Esophagus (tissue), 2 donors: ENCODE measurements around the gene POLRMT. TPM values are rescaled to one million over a fixed set of nuclear protein-coding genes. Genes with fewer than 3 reads are reported as not detected.
A peak's percentile ranks its signal among the peaks of the same experiment; 100 is the strongest.

Experiments
- H3K27ac ChIP-seq, 2 donors: one replicate each; pipeline ENCODE4 v1.5.1; 2013; ENCODE audit warnings: low read depth in 2 of 2, mild to moderate bottlenecking in 2 of 2, inconsistent platforms in 1 of 2, low read length in 1 of 2, moderate library complexity in 1 of 2
- H3K27me3 ChIP-seq, 2 donors: one replicate each; pipeline ENCODE4 v1.6.1; 2013; ENCODE audit warnings: low read length in 2 of 2, control low read depth in 1 of 2, mild to moderate bottlenecking in 1 of 2; ENCODE audit not compliant: insufficient read depth in 2 of 2, control insufficient read depth in 1 of 2
- H3K36me3 ChIP-seq, 2 donors: one replicate each; pipeline ENCODE4 v1.6.1; 2013; ENCODE audit warnings: low read length in 1 of 2; ENCODE audit not compliant: control insufficient read depth in 2 of 2, insufficient read depth in 2 of 2
- H3K4me1 ChIP-seq, 2 donors: one replicate each; pipeline ENCODE4 v1.6.1; 2013; ENCODE audit warnings: low read length in 1 of 2; ENCODE audit not compliant: control insufficient read depth in 2 of 2, insufficient read depth in 2 of 2
- H3K4me3 ChIP-seq, 2 donors: one replicate each; pipeline ENCODE4 v1.5.1; 2013; ENCODE audit warnings: low read length in 2 of 2, mild to moderate bottlenecking in 2 of 2, low read depth in 1 of 2, moderate library complexity in 1 of 2
- H3K9me3 ChIP-seq, 2 donors: one replicate each; pipeline ENCODE4 v1.6.1; 2013; ENCODE audit warnings: mild to moderate bottlenecking in 2 of 2, low read depth in 1 of 2, low read length in 1 of 2, moderate library complexity in 1 of 2; ENCODE audit not compliant: control insufficient read depth in 2 of 2, insufficient read depth in 1 of 2
- WGBS, 2 donors: extraction: QIAGEN DNeasy Blood & Tissue Kit; methylation state at CpG; one replicate each; pipeline ENCODE4 v1.1.7; 2013; 5-methylcytosine and 5-hydroxymethylcytosine counted together
- polyA plus RNA-seq, 2 donors: library from polyadenylated mRNA; stranded (reverse); fragments of 200-250 nt; gene quantifications; one replicate each; pipeline ENCODE4 v1.2.3, GENCODE V29; 2013
- donor health status: healthy with polysubstance abuse.
- donor health status: Bipolar disorder and iron deficiency.

Gene POLRMT
- polyA plus RNA-seq, 2 donors, result 35.6 to 56.1 TPM

- 51 to 60% methylated on average over 17 of the region's 17 CpGs for WGBS, 2 donors
- Histone ChIP-seq H3K27me3 (no peaks in the 10 kb centered on the region), H3K27ac (peak overlapping the region; percentile 62 to 65), H3K9me3 (peaks cover 0 to 3% of the 10 kb centered on the region in 2 donors), H3K4me3 (peak overlapping the region; percentile 18 to 38), H3K4me1 (peaks cover 6 to 14% of the 10 kb centered on the region in 2 donors), H3K36me3 (peaks cover 0 to 20% of the 10 kb centered on the region in 2 donors)
Measured at GRCh38 chr19:641702-642101, 8.4 kb upstream of the POLRMT start.

GRCh38 chr19:640606-641189, 7.4 kb upstream of the POLRMT start:
- Histone ChIP-seq H3K27ac (no peak overlapping the region), H3K27me3 (no peaks in the 10 kb centered on the region), H3K9me3 (peaks cover 0 to 3% of the 10 kb centered on the region in 2 donors), H3K4me1 (peaks cover 6 to 14% of the 10 kb centered on the region in 2 donors), H3K4me3 (peak overlapping the region in 1 of 2 donors; percentile 38), H3K36me3 (peaks cover 0 to 11% of the 10 kb centered on the region in 2 donors)
- 88 to 89% methylated on average over 30 to 31 of the region's 31 CpGs for WGBS, 2 donors

GRCh38 chr19:640161-640558, 6.8 kb upstream of the POLRMT start:
- 40 to 43% methylated on average over 25 of the region's 25 CpGs for WGBS, 2 donors
- H3K4me1 ChIP-seq, result peaks cover 6 to 14% of the 10 kb centered on the region in 2 donors
- peak overlapping the region in 1 of 2 donors; percentile 38 for H3K4me3 ChIP-seq
- peaks cover 0 to 3% of the 10 kb centered on the region in 2 donors for H3K9me3 ChIP-seq
- H3K27me3 ChIP-seq, result no peaks in the 10 kb centered on the region
- no peak overlapping the region for H3K27ac ChIP-seq
- peaks cover 0 to 10% of the 10 kb centered on the region in 2 donors for H3K36me3 ChIP-seq

GRCh38 chr19:639253-640160, 6.2 kb upstream of the POLRMT start, which contains the start of gene FGF22:
Gene FGF22 (plus strand): TSS chr19:639879. CDS start chr19:639926, 47 bp downstream.
- H3K36me3 ChIP-seq, result peaks cover 0 to 5% of the 10 kb centered on the region in 2 donors
- peak within 1 kb of the TSS in 1 of 2 donors; percentile 38 for H3K27ac ChIP-seq
- WGBS, 2 donors, result 6% methylated on average over 93 to 109 of the region's 109 CpGs
- peaks cover 6 to 14% of the 10 kb centered on the region in 2 donors for H3K4me1 ChIP-seq
- H3K9me3 ChIP-seq, result peaks cover 0 to 3% of the 10 kb centered on the region in 2 donors
- H3K27me3 ChIP-seq, result no peaks in the 10 kb centered on the region
- peak within 1 kb of the TSS; percentile 38 to 43 for H3K4me3 ChIP-seq

GRCh38 chr19:638906-639252, 5.5 kb upstream of the POLRMT start:
- no peak overlapping the region for H3K27ac ChIP-seq
- H3K4me1 ChIP-seq, result peaks cover 6 to 19% of the 10 kb centered on the region in 2 donors
- H3K36me3 ChIP-seq, result peaks cover 0 to under 1% of the 10 kb centered on the region in 2 donors
- 60 to 66% methylated on average over 16 to 17 of the region's 17 CpGs for WGBS, 2 donors
- H3K9me3 ChIP-seq, result peaks cover 0 to 3% of the 10 kb centered on the region in 2 donors
- peak overlapping the region; percentile 38 to 43 for H3K4me3 ChIP-seq
- H3K27me3 ChIP-seq, result no peaks in the 10 kb centered on the region

- no peak overlapping the region for H3K4me3 ChIP-seq
- H3K4me1 ChIP-seq, result peaks cover 9 to 20% of the 10 kb centered on the region in 2 donors
- 84 to 90% methylated on average over 16 of the region's 16 CpGs for WGBS, 2 donors
- no peaks in the 10 kb centered on the region for H3K27me3 ChIP-seq
- H3K27ac ChIP-seq, result no peak overlapping the region
- peaks cover 0 to 3% of the 10 kb centered on the region in 2 donors for H3K36me3 ChIP-seq
- peaks cover 0 to 3% of the 10 kb centered on the region in 2 donors for H3K9me3 ChIP-seq
Measured at GRCh38 chr19:634975-635652, 1.8 kb upstream of the POLRMT start.

DNA sequence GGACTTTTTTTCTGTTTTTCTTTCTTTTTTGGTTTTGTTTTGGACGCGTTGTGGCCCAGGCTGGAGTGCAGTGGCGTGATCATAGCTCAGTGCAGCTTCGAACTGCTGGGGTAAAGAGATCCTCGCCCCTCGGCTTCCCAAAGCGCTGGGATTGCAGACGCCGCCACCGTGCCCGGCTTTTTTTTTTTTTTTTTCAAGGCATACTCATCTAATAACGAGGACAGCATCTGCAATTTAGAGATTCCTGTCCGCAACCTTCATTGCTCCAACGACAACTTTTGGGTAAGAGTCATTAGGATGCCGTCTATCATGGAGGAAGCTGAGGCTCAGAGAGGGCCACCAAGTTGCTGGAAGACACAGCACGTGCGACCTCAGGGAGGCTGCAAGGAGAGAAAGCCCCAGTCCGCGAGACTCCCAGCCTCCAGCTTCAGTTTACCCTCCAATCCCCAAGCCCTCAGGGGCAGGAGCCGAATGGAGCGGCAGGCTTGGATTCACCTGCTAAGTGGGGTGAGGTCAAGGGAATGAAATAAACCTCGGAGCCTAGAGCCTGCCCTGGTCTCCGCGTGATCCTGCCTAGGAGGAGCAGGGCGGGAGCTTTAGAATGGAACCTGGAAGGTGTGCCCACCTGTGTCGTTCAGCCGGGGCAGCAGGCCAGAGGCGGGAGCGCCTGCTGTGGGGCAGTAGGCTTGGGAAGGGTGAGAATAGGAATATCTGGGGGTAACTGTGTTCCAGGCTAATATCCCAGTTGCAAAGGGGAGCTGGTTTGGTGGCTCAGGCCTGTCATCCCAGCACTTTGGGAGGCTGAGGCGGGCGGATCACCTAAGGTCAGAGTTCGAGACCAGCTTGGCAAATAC, 676 bp upstream of the POLRMT start:
- Histone ChIP-seq H3K4me3 (peak overlapping the region; percentile 54 to 75), H3K27me3 (no peaks in the 10 kb centered on the region), H3K4me1 (peaks cover 6 to 15% of the 10 kb centered on the region in 2 donors), H3K9me3 (no peaks in the 10 kb centered on the region), H3K27ac (peak overlapping the region in 1 of 2 donors; percentile 48), H3K36me3 (peaks cover 0 to 14% of the 10 kb centered on the region in 2 donors)
- WGBS, 2 donors, result 21 to 23% methylated on average over 32 of the region's 32 CpGs

DNA sequence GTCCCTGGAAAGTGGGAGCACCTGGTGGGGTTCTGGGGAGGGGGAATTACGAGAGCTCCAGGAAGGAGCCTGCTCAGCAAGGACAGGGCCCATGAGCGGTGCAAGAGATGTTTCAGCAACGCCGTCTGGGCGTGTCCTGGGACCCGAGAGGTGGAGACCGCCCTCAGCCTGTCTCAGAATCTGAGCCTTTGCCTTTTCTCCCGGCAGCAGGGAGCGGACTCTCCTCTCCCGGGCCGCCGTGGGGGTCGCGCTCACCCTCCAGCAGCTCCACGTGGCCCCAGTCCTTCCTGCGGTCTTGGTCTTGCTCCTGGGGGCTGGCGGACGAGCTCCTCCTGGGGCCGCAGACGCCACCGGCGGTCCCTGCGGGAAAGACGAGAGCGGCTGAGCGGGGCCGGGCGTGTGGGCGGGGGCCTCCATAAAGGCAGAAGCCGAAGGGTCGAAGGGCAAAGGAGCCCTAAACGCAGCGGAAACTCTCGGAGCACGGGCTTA, 714 bp downstream of the POLRMT start:
- peaks cover 0 to 21% of the 10 kb centered on the region in 2 donors for H3K36me3 ChIP-seq
- H3K9me3 ChIP-seq, result no peaks in the 10 kb centered on the region
- H3K27me3 ChIP-seq, result no peaks in the 10 kb centered on the region
- H3K27ac ChIP-seq, result peak overlapping the region in 1 of 2 donors; percentile 53
- peaks cover 3 to 12% of the 10 kb centered on the region in 2 donors for H3K4me1 ChIP-seq
- WGBS, 2 donors, result 1 to 6% methylated on average over 33 to 35 of the region's 35 CpGs
- H3K4me3 ChIP-seq, result peak overlapping the region; percentile 75 to 82
